PC-9 (cell line): ENCODE data around the gene PLIN5. TPM values are rescaled to one million over a fixed set of nuclear protein-coding genes. Genes with fewer than 3 reads are reported as not detected.

ENCODE experiments used
- BruUV-seq: library from RNA; stranded (reverse); fragments of 400-500 nt; replicated peaks from 2 replicates; lab custom pipeline; 2021; lab: Mats Ljungman, UMichigan
- CTCF ChIA-PET: fragments of 300-600 bp; sonication (Branson Sonifier 250); formaldehyde crosslinking; loops from one replicate; lab custom pipeline; 2022; ENCODE audit warnings: antibody characterized with exemption; lab: Charles Lee
- POLR2A ChIA-PET: fragments of 300-600 bp; sonication (Branson Sonifier 250); formaldehyde crosslinking; loops from one replicate; lab custom pipeline; 2022; ENCODE audit warnings: antibody characterized with exemption; ENCODE audit not compliant: unreplicated experiment; lab: Charles Lee
- DNase-seq, 2 experiments: peaks; one replicate each; pipeline versions ENCODE4 v3.0.0 to v3.0.0-alpha.2; 2015 to 2022; ENCODE audit warnings: mixed read lengths in 1 of 2
- H2AFZ ChIP-seq: fragments of 200-600 bp; sonication (generic); 2 replicates; pipeline ENCODE4 v1.8.1; 2017; ENCODE audit warnings: antibody characterized with exemption
- H3F3A ChIP-seq: fragments of 200-600 bp; sonication (generic); 2 replicates; pipeline ENCODE4 v1.8.1; 2017; ENCODE audit warnings: antibody characterized with exemption, mild to moderate bottlenecking, low read depth; ENCODE audit not compliant: insufficient read depth
- H3K27ac ChIP-seq: fragments of 200-600 bp; sonication (generic); 2 replicates; pipeline ENCODE4 v1.6.1; 2016; ENCODE audit warnings: mixed run types
- H3K27me3 ChIP-seq: fragments of 200-600 bp; sonication (generic); 2 replicates; pipeline ENCODE4 v1.6.1; 2016; ENCODE audit warnings: low read depth, mixed run types; ENCODE audit not compliant: insufficient read depth
- H3K36me3 ChIP-seq: fragments of 200-600 bp; sonication (generic); 2 replicates; pipeline ENCODE4 v1.6.1; 2016; ENCODE audit warnings: low read depth, mixed run types
- H3K4me1 ChIP-seq: fragments of 200-600 bp; sonication (generic); replicated peaks from 2 replicates; pipeline ENCODE4 v1.6.1; 2016; ENCODE audit warnings: mixed run types; ENCODE audit not compliant: insufficient read depth
- H3K4me2 ChIP-seq: fragments of 200-600 bp; sonication (generic); 2 replicates; pipeline ENCODE4 v1.6.1; 2017; ENCODE audit warnings: mixed run types
- H3K4me3 ChIP-seq: fragments of 200-600 bp; sonication (generic); 2 replicates; pipeline ENCODE4 v1.6.1; 2016; ENCODE audit warnings: mixed run types
- H3K79me2 ChIP-seq: fragments of 200-600 bp; sonication (generic); 2 replicates; pipeline ENCODE4 v1.6.1; 2017; ENCODE audit warnings: low read depth, mixed run types
- H3K9me2 ChIP-seq: fragments of 200-600 bp; sonication (generic); 2 replicates; pipeline ENCODE4 v1.8.1; 2017; ENCODE audit warnings: mild to moderate bottlenecking; ENCODE audit not compliant: insufficient read depth
- H3K9me3 ChIP-seq: fragments of 200-600 bp; sonication (generic); 2 replicates; pipeline ENCODE4 v1.8.1; 2016; ENCODE audit warnings: low read depth; ENCODE audit not compliant: insufficient read depth
- H4K20me1 ChIP-seq: fragments of 200-600 bp; sonication (generic); 2 replicates; pipeline ENCODE4 v1.8.1; 2017; ENCODE audit not compliant: insufficient read depth
- EZH2 ChIP-seq: fragments of 200-600 bp; sonication (generic); IDR thresholded peaks from 2 replicates; pipeline ENCODE4 v1.8.0; 2017; ENCODE audit warnings: antibody characterized with exemption, low read depth
- intact Hi-C: fragments of 100-400 bp; cut with micrococcal nuclease; formaldehyde crosslinking; loops from one replicate; pipeline ENCODE4 v1.10.0; 2022; ENCODE audit not compliant: unreplicated experiment
- total RNA-seq: library from RNA; stranded (reverse); gene quantifications from 2 replicates; pipeline ENCODE4 v1.2.3, GENCODE V29; 2021
- TF ChIP-seq, protein P1 (sequence below): fragments of 200-600 bp; sonication (generic); conservative IDR thresholded peaks from 2 replicates; pipeline ENCODE4 v1.6.1; 2017; ENCODE audit warnings: mixed run types, antibody characterized with exemption, mild to moderate bottlenecking, moderate library complexity

PLIN5 gene
- total RNA-seq, 1 experiment from 2014 or later = 4.4 TPM

DNA sequence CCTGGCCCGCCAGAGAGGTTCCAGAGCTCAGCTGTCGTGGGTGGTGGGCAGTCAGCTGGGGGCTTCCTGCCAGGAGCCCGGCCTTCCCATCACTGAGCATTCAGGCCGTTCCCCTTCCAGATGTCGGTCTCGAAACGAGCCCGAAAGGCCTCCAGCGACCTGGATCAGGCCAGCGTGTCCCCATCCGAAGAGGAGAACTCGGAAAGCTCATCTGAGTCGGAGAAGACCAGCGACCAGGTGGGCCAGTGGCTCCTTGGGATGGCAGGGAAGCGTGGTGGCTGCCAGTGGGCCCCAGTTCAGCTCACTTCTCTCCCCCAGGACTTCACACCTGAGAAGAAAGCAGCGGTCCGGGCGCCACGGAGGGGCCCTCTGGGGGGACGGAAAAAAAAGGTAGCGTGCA is 43.6 kb downstream of the PLIN5 start:
- Histone ChIP-seq H3K9me3 (no peaks in the 10 kb centered on the region), H3K36me3 (no peaks in the 10 kb centered on the region; the same call in 1 of the 2 replicates), H3K9me2 (no peaks in the 10 kb centered on the region)

DNA sequence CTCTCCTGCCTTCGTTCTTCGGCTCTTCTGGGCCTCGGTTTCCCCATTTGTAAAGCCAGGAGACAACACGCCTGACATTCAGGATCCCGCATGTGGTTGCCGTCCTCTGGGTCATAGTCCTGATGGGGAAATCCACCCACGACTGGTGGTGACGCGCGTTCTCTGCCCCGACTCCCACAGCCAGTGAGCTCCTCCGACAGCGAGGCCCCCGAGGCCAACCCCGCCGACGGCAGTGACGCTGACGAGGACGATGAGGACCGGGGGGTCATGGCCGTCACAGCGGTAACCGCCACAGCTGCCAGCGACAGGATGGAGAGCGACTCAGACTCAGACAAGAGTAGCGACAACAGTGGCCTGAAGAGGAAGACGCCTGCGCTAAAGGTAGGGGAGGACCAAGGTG is 46.5 kb downstream of the PLIN5 start:
- DNase-seq = no peak
- Histone ChIP-seq H3K79me2 (no peaks in the 10 kb centered on the region), H2AFZ (no peak overlapping the region), H3F3A (no peaks in the 10 kb centered on the region), H3K9me2 (no peaks in the 10 kb centered on the region), H3K4me3 (no peak overlapping the region), H3K27me3 (no peaks in the 10 kb centered on the region), H3K9me3 (no peaks in the 10 kb centered on the region), H3K4me2 (no peak overlapping the region), H3K4me1 (no peaks in the 10 kb centered on the region), H3K27ac (no peak overlapping the region), H4K20me1 (no peaks in the 10 kb centered on the region), H3K36me3 (no peaks in the 10 kb centered on the region; the same call in 1 of the 2 replicates)
- no peak for TF ChIP-seq EZH2
- POLR2A ChIA-PET = no interaction called here
- no TSS peak for BruUV-seq
- intact Hi-C loops = no loop called here
- CTCF ChIA-PET = interaction anchor here (0.6 kb wide), 1 partner anchor 105 kb away, joined by 3 read pairs; no protein-coding TSS in a partner anchor

More for the DNA sequence above, 43.6 kb downstream of the PLIN5 start:
- H3K79me2 ChIP-seq = no peaks in the 10 kb centered on the region
- DNase-seq = no peak
- TF ChIP-seq EZH2 = no peak
- TF ChIP-seq, protein P1, sequence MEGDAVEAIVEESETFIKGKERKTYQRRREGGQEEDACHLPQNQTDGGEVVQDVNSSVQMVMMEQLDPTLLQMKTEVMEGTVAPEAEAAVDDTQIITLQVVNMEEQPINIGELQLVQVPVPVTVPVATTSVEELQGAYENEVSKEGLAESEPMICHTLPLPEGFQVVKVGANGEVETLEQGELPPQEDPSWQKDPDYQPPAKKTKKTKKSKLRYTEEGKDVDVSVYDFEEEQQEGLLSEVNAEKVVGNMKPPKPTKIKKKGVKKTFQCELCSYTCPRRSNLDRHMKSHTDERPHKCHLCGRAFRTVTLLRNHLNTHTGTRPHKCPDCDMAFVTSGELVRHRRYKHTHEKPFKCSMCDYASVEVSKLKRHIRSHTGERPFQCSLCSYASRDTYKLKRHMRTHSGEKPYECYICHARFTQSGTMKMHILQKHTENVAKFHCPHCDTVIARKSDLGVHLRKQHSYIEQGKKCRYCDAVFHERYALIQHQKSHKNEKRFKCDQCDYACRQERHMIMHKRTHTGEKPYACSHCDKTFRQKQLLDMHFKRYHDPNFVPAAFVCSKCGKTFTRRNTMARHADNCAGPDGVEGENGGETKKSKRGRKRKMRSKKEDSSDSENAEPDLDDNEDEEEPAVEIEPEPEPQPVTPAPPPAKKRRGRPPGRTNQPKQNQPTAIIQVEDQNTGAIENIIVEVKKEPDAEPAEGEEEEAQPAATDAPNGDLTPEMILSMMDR = no peak
- no peak overlapping the region for H3K27ac ChIP-seq
- H3K27me3 ChIP-seq = no peaks in the 10 kb centered on the region
- H3K4me3 ChIP-seq = no peak overlapping the region
- ChIA-PET POLR2A (no interaction called here), CTCF (no interaction called here)
- H3K4me1 ChIP-seq = no peaks in the 10 kb centered on the region
- BruUV-seq = no TSS peak
- H4K20me1 ChIP-seq = no peaks in the 10 kb centered on the region
- no peak overlapping the region for H3K4me2 ChIP-seq
- intact Hi-C loops = no loop called here
- H3F3A ChIP-seq = no peaks in the 10 kb centered on the region
- H2AFZ ChIP-seq = no peak overlapping the region

DNA sequence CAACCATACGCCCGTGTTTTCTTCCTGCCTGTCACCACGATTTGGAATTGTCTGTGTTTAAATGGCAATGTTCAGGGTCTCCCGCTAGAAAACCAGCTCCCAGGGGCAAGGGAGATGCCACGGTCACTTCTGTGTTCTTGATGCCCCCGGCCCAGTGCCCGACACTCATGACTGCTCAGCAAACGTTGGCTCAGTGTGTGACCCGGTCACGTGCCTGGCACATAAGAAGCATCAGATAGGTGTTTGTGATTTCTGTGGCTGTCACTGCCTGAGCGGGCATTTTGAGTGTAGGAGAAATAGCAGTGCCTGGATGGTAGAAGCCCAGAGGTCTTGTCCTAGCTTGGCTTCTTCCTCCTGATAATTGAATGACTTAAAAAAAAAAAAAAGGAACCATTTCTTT is 47.5 kb downstream of the PLIN5 start:
- no peaks in the 10 kb centered on the region for H4K20me1 ChIP-seq
- TF ChIP-seq, protein P1 = no peak
- TF ChIP-seq EZH2 = no peak
- no TSS peak for BruUV-seq
- H3K4me2 ChIP-seq = no peak overlapping the region
- DNase-seq = no peak
- no peak overlapping the region for H3K27ac ChIP-seq
- intact Hi-C loops = no loop called here
- no peaks in the 10 kb centered on the region for H3K79me2 ChIP-seq
- no peaks in the 10 kb centered on the region for H3K27me3 ChIP-seq
- H3K4me1 ChIP-seq = no peaks in the 10 kb centered on the region
- H3K9me2 ChIP-seq = no peaks in the 10 kb centered on the region
- ChIA-PET POLR2A (no interaction called here), CTCF (no interaction called here)
- no peaks in the 10 kb centered on the region for H3K9me3 ChIP-seq
- no peaks in the 10 kb centered on the region; the same call in 1 of the 2 replicates for H3K36me3 ChIP-seq
- no peak overlapping the region for H3K4me3 ChIP-seq
- H2AFZ ChIP-seq = no peak overlapping the region
- H3F3A ChIP-seq = no peaks in the 10 kb centered on the region

DNA sequence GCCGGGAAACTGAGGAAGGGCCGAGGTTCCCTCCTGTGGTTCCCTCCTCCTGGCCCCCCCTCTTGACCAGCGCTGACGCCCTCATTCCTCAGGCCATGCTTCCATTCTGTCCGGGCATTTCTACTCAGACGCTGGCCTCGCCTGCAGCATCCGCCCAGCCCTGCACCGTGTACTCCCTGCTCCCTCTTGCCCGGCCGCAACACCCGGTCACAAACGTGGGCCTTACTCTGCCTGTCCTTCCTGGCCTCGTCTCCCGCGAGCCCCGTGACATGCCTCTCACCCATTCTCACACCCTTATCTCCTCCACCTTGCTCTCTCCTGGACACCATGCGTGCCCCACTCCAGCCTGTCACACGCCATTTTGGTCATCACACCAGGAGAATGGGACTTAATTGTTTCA is 51.6 kb downstream of the PLIN5 start:
- intact Hi-C loops = no loop called here
- Histone ChIP-seq H2AFZ (no peak overlapping the region), H3F3A (no peaks in the 10 kb centered on the region), H3K4me2 (no peak overlapping the region), H3K4me3 (no peak overlapping the region), H3K4me1 (no peaks in the 10 kb centered on the region), H3K9me3 (no peaks in the 10 kb centered on the region), H3K9me2 (no peaks in the 10 kb centered on the region), H3K36me3 (no peaks in the 10 kb centered on the region), H3K27ac (no peak overlapping the region), H3K27me3 (no peaks in the 10 kb centered on the region), H4K20me1 (no peaks in the 10 kb centered on the region), H3K79me2 (no peaks in the 10 kb centered on the region)
- TF ChIP-seq, protein P1 = no peak
- DNase-seq = no peak
- BruUV-seq = no TSS peak
- ChIA-PET POLR2A (interaction anchor here (0.6 kb wide), 1 partner anchor 57 kb away, joined by 5 read pairs; the partner anchor contains the start of gene LRG1), CTCF (no interaction called here)
